NCI-H748 treated with DMSO at 0.1 percent for 48 hours (cell line): ENCODE data around the gene MALT1.
"Not testable (repeated sequence)": the region's sequence is repeated elsewhere in the genome, so short reads cannot be mapped to it uniquely, and the experiment has no call there.

ENCODE experiments used
- DNase-seq: peaks from one replicate; lab custom pipeline; 2025; lab: John Stamatoyannopoulos, UW

The MALT1 gene

DNA sequence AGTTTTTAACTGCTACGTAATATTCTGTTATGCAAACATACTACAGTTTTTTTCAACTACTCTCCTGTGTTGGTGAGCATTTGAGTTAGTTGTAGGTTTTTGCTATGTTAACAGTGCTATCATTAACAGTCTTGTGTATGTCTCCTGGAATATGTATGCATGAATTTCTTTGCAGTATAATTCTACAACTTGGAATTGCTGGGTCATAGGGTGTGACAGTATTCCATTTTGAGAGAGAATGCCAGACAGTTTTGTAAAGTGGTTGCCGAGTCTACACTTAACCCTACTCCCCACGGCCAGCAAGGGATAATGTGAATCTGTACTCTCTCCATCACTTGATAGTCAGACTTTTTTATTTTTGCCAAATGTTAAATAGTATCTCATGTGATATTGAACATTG is 67.1 kb downstream of the MALT1 start:
- DNase-seq: no peak

DNA sequence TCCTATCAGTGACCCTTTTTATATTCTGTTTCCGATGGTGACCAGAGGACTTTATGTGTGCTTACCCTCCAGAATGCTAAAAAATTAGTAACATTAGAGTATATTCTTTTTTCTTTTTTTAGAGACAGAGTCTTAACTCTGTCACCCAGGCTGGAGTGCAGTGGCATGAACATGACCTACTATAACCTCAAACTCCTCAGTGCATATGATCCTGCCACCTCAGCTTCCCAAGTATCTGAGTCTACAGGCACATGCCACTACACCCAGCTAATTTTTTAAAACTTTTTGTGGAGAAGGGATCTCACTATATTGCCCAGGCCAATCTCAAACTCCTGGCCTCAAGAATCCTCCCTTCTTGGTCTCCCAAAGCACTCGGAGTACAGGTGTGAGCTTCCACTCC is 74.6 kb downstream of the MALT1 start:
- DNase-seq: no peak

DNA sequence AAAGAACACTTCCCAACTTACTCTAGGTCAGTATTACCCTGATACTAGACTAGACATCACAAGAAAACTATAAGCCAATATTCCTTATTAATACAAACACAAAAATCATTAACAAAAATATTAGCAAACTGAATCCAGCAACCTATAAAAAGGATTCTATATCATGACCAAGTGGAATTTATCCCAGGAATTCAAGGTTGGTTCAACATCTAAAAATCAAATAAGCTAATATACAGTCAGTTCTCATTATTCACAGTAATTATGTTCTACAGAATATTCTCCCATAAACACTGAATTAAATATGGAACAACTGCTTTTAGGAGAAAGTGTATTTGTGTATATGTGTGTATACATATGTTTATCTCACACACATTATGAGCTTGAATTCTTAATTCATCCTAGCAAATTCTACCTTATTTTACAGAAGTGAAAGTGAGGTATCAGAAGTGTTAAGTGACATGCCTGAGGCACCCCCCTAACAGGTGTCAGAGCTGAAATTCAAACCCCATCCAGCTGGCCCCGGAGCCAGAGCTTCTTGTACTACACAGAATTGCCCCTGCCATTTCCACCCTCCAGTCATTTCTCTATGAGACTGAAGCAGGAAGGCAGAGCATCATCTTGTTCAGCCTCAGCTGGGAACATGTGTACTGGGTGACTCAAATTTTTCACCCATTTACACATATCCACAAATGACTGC is 77.8 kb downstream of the MALT1 start:
- no peak for DNase-seq

DNA sequence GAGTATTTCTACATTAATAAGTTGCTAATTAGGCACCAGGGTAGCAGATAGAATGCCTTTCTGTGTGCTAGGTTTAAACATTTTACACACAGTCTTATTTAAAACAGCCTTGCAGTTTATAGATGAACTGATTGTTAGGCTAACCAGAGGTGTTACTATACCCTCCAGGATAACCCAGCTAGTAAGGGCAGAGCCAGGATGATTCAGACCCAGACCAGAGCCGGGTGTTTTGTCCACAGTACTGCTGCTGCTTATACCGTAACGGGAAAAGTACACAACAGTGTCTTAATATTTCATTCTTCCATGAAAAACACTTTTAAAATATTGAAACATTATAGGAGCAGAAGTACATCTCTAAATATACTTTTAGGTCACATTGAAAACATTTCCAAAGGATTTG is 82.7 kb downstream of the MALT1 start:
- DNase-seq: no peak

DNA sequence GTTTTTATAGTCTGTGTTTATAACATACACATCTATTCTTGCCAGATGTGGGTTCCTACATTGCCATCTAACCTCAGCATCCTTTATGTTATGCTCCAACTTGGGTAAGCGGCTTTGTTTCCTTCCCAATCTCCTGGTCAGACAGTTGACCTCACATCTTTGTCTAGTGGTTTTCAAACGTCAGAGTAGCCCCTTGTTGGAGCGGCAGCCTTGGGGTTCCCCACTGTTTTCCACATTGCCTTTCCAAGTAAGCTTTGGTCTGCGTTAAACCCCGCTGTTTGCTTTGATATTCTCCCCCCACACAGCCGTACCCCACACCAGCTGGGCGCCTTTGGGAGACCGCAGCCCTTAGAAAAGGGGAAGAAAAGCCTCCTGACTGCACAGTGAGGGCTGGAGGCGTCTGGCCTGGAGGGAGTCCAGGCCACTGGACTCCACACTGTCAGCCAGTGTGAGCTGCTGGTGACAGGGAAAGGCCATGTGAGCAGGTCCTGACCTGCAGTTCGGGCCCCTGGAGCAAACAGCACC is 83.3 kb downstream of the MALT1 start:
- DNase-seq: no peak

DNA sequence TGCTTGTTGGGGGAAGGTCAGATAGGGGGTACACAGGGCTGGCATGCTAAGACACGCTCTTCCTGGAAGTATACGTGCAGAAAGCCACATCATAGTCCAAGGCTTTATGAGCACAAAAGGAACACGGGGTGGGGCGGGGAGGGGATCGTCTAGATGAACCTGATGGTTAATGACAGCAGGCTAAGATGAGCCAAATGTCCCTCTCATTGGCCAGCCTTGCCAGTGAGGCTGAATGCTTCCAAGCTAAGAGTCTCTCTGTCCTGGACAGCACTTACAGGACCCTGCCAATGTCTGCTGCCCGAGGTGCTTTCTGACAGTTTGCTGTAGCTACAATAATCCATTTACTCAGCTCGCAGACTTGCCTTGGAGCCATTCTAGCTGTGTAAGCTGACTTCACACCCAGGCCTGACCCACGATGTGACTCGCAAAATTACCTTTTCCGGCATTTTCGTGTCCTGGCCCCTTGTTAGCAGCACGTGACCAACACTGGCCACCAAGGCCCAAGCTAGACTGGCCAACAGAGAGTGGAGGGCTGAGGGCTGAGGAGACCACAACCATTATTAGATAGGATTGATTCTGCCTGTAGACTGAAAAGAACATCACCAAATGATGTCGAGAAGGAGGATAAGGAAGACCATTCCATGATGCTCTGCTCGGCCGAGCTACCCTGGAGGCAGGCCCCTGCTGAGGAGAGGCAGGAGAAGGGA is 84.2 kb downstream of the MALT1 start:
- no peak for DNase-seq

DNA sequence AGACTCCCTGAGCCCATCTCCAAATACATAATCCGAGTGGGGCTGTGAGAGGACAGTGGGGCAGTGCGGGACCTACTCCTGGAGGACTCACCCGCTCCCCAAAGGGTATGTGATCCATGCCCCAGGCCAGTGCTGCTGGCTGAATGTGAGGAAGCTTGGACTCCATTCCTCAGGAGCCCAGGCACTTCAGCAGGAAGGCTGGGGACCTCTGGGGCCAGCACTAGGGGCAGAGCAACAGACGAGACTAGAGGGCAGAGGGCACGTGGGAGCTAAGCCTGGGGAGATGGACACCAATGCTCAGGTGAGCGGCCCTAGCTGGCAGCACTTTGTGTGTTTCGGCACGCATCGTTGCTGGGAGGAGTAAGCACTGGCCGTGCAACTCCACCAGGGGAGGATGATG is 84.9 kb downstream of the MALT1 start:
- no peak for DNase-seq

DNA sequence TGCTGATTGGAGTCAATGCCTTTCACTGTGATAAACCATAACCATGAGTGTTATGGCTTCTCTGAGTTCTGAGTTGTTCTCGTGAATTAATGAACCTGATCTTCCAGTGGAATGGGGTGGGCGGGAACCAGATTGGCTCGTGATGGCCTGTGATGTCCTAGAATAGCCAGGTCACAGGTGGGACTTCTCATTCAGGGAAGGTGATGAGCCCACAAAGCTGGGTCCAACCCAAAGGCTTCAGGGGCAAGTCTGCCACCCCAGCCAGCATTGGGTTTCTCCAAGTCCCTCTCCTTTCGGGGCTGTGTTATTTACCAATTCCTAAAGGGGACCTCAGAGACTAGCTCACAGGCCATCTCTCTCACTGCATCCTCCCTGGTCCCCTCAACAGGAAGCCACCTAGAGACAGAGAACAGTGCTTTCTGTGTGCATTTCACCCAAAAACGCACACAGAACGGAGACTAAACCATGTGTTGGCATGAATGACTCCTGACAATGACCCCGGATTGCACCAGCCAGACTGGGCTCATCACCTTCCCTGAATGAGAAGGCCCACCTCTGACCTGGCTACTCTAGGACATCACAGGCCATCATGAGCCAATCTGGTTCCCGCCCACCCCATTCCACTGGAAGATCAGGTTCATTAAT is 85.5 kb downstream of the MALT1 start:
- DNase-seq: no peak

DNA sequence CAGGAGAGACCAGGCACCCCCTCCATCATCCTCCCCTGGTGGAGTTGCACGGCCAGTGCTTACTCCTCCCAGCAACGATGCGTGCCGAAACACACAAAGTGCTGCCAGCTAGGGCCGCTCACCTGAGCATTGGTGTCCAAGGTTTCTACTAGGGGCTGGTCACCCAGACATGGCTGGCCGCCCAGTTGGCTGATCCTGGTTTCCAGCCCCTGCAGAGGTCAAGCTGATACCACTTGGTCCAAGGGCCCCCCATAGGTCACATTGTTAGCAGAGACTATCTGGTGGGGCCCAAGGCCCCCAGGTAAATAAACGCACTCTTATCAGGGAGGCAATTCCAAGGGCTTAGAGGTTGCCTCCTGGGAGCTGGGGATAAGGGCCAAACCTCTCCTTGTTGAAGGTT is 86.1 kb downstream of the MALT1 start:
- not testable (repeated sequence) for DNase-seq

DNA sequence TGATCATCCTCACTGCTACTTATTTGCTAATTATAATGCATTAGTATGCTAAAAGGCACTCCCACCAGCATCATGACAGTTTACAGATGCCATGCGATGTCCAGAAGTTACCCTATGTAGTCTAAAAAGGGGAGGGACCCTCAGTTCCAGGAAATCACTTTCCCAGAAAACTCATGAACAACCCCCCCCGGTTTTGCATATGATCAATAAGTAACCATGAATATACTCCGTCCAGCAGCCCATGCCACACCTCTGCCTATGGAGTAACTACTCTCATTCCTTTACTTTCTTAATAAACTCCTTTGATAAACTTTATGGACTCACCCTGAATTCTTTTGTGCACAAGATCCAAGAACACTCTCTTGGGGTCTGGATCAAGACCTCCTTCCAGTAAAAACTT is 86.8 kb downstream of the MALT1 start:
- no peak for DNase-seq

DNA sequence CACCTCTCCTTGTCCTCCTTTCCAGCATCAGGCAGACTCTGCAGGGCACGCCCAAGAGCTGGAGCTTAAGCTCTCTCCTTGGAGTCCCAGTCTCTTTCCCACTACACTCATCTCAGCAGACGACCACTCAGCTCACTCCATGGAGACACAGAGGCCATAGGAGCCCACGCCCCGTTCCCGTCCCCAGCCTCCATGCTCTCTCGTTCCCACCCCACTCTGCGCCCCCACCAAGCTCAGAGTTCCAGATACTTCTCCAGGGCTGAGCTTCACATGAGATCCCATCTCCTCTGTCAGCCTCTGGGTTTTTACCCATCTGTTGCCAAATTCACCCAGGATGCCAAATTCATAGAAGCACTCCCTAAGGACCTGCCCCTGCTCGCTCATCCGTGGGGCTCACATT is 87.3 kb downstream of the MALT1 start:
- no peak for DNase-seq

DNA sequence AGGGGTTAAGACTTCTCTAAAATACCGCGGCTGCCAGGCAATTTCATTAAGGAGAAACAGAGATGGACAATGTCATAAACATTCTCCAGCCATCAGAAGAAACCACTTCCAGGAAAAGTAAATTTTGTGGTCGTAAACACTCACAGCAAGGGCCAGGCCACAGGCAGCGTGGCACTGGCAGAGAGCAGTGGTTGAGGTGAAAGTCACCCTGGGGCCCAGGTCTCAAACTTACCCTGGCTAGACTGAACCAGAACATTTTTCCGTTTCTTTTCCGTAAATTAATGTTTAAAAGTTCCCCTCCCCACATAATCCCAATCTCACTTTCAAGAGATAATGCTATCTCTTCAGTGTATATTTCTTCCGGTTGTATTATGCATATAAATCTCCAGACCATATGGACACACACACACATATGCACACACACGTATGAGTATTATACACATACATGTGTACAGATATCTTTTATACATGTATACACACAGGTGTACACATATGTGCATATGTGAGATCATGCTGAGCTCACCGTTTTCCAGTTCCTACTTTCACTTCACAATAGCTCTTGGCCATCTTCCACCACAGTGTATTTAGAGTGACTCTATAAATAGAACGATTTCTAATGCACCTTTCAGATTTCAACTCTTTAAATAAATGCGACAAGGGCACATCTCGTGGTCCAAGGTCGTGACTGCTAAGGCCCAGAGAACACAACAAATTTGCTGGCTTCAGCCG is 90.1 kb downstream of the MALT1 start:
- no peak for DNase-seq

DNA sequence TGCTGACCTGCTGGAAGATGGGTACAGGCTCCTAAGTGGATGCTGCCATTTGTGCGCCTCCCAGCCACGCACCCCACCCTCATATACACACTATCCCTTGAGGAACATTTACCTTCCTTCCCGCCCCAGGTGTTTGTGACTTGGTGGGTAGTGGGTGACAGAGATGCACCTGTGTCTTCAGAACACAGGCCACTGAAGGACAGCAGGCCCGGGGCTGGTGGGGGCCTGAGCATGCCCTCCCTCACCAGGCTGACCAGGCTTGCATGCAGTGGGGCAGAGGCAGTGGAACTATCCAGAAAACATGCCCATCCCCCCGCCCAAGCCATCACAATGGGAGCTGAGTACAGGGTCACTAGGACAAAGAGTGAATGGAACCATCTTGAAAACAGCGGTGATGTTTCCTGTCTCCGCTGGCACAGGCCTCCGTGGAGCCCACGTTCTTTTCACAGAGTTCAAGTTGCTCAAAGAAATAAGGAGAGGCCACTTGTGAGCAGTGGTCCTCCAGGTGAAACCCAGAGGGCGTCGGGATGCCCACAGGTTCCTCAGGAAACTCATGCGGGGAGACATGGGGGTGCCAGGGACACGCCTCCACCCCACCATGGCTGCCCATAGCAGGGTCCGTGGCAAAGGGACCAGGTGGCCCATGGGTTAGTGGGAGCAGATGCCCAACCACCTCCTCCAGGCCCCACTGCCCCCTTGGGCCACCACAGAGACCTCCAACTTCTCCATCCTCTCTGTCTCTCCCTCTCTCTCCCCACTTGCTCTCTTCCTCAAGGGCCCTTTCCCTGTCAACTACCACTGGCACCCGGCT is 90.9 kb downstream of the MALT1 start:
- DNase-seq: no peak

DNA sequence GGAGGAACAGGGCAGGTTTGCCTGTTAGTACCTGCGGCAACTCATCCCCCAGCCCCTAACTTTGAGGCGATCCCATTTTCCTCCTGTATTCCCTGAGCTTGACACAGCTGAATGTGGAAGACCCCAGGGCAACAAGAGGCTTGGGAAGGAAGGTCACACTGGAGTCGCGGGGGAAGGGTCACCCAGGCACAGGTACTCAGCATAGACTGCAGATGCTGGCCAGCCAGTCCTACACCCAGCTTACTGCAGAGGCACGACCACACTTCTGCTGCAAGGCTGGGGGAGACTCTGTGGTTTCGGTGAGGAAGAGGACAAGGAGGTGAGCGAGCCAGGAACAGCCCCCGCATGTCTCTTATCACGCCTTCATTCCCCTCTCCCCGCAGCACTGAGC is 91.5 kb downstream of the MALT1 start:
- no peak for DNase-seq

DNA sequence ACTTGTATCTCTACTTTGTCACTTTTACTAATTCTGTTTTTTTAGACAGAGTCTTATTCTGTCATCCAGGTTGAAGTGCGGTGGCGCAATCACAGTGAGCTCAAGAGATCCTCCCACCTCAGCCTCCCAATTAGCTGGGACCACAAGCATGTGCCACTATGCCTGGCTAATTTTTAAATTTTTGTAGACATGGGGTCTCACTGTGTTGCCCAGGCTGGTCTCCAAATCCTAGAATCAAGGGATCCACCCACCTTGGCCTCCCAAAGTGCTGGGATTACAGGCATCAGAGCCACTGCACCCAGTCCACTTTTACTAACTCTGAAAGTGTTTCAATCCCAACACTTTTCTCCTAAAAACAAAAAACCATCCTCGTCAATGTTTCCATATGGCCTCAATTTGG is 94.9 kb downstream of the MALT1 start:
- DNase-seq: no peak

DNA sequence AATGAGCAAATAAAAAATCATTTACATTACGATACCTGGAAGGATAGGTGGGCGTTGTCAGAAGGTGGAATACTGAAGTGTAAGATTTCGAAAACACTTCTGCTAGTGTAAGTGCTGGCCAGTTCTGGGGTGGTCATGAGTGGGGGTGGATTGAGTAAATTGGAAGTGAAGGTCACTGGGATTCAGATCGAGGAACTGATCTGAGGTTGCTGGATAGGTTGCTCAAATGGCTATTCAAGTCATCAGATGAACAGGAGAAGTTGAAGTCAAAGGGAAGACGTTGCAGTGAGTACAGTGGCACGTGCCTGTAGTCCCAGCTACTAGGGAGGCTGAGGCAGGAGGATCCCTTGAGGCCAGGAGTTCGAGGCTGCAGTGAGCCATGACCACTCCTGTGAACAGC is 95.7 kb downstream of the MALT1 start:
- DNase-seq: no peak

DNA sequence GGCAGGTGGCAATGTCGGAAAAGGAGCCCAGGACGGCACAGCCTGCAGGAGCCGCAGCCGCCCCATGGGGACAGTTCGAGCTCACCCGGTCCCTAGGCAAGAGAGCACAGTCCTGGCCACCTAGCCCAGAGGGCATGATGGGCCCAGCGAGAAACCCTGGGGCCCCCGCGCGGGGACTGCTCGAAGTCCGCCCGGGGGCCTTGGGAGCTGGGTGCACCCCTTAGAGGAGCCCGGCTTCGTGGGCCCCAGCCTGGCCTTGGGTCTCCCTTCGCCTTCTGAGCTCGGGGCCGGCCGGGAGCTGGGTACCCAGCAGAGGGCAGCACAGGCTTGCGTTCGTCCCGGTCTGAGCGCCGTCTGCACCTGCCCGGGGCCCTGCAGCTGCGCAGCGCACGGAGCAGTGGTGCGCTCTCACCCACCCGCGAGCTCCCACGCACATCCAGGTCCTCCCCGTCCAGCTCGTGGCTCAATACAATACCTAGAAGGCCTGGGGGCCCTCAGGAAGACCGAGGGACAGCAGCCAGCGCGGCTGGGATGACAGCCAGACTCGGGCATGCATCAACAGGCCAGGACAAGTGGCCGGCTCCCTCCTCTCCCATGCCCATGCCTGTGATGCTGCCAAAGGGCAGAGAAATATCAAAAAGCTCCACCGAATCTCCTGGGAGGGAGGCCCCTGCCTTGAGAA is 97.2 kb downstream of the MALT1 start:
- DNase-seq: peak; percentile 50

DNA sequence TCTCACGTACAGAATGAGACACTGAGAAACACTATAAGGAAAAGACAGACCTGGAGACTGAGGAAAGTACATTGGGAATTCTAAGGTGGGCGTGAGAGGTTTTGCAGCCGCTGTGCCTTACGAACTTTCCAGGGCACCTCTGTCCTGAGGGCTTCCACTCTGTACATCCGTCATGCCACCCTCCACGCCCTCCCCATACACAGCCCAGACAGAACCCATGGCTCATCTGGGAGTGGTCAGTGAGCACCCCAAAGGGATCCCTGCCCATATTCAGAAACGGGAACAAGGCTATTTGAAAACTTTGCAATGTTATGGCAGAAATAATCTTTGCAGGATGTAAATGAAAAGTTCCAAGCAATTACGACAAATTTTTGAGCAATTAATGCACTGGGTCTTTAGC is 98.1 kb downstream of the MALT1 start:
- DNase-seq: no peak

DNA sequence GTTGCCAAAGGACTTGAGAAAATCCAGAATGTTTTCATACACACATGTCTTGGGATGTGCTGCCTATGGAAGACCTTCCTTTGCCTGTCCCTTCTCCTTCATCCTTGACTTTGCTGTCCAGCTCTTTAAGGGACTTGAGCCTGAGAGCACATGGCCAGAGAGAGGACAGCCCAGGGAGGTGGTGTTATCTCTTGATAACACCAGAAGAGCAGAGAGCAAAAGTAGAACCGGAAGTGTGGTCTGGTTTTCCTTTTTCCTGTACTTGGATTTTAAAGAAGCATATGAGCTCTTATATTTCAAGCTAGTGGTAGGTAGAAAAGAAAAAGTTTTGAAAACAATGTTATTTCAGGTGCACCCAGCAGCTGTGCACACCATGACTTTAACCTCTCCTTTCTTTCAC is 99.3 kb downstream of the MALT1 start:
- no peak for DNase-seq

DNA sequence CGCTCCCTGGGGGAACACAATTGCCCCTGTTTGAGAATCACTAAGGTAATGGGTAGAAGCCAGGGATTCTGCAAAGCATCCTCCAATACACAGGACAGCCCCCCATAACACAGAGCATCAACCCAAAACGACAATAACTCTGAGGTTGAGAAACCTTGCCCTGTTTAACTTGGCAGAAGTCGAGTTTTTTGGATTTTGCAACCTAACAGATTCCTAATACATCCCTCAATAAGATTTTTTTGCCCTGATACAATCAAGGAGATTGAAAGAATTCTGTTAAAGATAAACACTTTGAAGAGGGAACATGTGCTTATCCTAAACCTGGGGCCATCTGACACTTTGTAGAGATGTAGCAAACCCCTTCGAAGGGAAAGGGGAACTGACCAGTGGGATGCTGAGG is 100.9 kb downstream of the MALT1 start:
- DNase-seq: no peak

DNA sequence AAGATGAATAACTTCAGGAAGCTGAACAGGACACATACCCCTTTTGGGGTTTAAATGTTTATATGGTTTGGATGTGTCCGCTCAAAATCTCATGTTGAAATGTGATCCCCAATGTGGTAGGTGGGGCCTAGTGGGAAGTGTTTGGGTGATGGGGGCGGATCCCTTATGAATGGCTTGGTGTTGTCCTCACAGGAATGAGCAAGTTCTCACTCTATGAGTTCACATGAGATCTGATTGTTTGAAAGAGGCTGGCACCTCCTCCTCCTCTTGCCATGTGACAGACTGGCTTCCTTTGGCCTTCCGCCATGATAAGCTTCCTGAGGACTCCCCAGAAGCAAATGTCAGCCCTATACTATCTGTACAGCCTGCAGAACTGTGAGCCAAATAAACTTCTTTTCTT is 104.8 kb downstream of the MALT1 start:
- no peak for DNase-seq
